DMS53 treated with DMSO at 0.1 percent for 48 hours (cell line): ENCODE measurements around the gene HSPBAP1.
A peak's percentile ranks its signal among the peaks of the same experiment; 100 is the strongest.

Source experiments
- DNase-seq: peaks from one replicate; lab custom pipeline; 2025; ENCODE audit not compliant: unreplicated experiment; lab: John Stamatoyannopoulos, UW

Gene HSPBAP1, protein sequence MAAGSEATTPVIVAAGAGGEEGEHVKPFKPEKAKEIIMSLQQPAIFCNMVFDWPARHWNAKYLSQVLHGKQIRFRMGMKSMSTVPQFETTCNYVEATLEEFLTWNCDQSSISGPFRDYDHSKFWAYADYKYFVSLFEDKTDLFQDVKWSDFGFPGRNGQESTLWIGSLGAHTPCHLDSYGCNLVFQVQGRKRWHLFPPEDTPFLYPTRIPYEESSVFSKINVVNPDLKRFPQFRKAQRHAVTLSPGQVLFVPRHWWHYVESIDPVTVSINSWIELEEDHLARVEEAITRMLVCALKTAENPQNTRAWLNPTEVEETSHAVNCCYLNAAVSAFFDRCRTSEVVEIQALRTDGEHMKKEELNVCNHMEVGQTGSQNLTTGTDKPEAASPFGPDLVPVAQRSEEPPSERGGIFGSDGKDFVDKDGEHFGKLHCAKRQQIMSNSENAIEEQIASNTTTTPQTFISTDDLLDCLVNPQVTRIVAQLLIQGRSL

DNA sequence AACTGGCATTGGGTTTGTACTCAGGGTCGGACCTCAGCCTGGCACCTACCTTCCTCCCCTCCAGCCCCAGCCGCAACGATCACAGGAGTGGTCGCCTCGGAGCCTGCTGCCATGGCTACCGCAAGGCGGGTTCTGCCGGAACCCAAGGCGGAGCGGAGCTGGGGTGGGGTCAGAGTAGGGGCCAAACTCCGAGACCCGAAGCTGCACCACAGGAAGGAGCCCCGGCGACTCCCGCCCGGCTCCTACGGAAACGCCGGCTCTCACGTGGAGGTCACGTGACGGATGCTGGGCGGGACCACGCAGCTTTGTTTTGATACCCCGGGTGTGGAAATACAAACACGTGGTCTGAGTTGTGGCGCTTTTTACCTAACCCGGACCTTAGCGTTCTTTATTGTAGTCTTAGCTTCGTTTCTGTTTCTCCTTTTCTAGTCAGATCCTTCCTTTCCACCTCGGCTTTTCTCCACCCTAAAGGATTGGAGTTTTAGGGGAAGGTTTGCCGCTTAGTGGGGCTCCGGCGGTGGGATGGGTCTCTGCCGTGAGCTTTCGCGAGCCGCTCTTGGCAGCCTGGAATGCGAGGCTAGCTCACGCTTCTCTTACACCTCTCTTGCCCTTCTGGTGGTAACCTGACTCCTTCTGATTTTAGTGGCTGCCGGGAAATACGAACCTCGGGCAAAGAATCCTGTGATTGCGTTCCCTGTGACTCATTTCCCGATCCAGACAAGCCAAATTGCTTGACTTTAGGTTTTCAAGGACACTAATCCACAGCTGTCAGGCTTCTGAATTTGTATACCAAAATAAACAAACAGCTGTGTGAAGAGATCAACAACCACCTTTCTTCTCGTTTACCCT lies at the start of gene HSPBAP1:
Gene HSPBAP1, minus strand, starts transcription at position 264 of the 849 bp plus-strand sequence. Its CDS starts 151 bp downstream, at position 113.
- DNase-seq = no peak

DNA sequence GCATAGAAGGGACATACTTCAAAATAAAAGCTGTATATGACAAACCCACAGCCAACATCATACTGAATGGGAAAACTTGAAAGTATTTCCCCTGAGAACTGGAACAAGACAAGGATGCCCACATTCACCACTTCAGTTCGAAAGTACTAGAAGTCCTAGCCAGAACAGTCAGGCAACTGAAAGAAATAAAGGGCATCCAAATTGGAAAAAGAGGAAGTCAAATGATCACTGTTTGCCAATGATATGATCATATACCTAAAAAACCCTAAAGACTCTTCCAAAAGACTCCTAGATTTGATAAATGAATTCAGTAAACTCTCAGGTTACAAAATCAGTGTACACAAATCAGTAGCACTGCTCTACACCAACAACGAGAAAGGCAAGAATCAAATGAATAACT lies 42.0 kb upstream of the HSPBAP1 start:
- DNase-seq = no peak

GRCh38 chr3:122828281-122828680 lies 34.6 kb upstream of the HSPBAP1 start:
- DNase-seq = no peak

- DNase-seq = no peak
Measured at GRCh38 chr3:122826278-122826677, 32.6 kb upstream of the HSPBAP1 start.

GRCh38 chr3:122825460-122825859 lies 31.8 kb upstream of the HSPBAP1 start:
- DNase-seq = no peak

DNA sequence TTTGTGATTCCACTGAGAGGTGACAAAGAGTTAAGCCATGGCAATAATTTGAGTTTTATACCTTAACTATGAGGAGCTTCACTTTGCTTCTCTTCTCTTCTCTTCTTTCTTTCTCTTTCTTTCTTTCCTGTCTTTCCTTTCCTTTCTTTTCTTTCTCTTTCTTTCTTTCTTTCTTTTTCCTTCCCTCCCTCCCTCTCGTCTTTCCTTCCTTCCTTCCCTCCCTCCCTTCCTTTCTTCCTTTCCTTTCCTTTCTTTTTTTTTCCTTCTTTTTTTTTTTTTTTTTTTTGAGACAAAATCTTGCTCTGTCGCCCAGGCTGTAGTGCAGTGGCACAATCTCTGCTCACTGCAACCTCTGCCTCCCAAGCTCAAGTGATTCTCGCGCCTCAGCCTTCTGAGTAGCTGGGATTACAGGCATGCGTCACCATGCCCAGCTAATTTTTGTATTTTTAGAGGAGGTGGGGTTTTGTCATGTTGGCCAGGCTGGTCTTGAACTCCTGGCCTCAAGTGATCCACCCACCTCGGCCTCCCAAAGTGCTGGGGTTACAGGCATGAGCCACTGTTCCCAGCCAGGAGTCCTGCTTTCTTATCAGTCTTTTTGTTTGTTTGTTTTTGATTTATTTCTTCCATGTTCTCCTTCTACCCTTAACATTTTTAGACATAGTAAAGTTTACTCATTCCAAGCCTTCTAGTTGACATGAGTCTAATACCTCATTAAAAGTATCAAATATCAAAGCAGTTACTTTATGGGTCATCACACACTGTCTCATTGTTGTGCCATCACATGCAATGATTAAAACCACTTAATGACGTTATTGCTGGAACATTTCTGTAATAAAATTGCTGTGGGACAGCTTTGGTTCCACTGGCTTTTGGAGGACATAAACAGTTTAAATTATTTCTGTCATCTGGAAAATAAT lies 31.1 kb upstream of the HSPBAP1 start:
- DNase-seq = no peak

- no peak for DNase-seq
Measured at GRCh38 chr3:122816587-122816986, 23.0 kb upstream of the HSPBAP1 start.

- peak; percentile 43 for DNase-seq
Measured at GRCh38 chr3:122810734-122811133, 17.1 kb upstream of the HSPBAP1 start.

DNA sequence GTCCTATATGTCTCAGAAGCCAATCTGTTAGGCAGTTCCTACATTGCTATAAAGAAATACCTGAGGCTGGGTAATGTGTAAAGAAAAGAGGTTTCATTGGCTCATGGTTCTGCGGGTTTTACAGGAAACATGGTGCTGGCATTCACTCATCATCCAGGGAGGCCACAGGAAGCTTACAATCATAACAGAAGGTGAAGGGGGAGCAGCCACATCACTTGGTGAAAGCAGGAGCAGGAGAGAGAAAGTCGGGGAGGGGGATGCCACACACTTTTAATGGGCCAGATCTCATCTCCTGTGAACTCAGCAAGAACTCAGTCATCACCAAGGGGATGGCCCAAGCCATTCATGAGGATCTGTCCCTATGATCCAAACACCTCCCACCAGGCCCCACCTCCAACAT lies 10.3 kb upstream of the HSPBAP1 start:
- no peak for DNase-seq

GRCh38 chr3:122802323-122802722 lies 8.7 kb upstream of the HSPBAP1 start:
- no peak for DNase-seq

DNA sequence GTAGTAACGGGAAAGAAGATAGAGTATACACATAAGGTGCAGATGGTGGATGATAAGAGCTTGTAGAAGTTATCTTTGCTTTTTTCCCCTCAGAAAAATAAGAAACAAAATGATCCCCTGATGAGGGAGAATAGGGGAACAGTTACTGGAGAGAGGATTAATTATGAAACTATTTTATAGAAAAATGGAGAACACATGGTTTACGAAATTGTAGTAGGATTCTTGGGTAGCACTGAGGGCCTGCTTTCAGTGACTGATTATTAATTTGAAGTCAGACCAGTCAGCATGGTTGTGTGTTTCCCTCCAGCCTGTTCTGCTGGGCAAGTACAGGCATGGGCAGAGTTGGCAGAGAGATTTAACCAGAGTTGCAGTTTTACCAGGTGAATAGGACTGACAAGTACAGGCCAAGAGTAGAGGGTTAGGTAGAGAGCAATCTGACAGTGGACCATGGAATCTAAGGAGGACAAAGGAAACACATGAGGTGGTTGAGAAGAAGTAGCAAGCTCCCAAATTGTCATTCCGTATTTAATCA lies 7.1 kb upstream of the HSPBAP1 start:
- no peak for DNase-seq

DNA sequence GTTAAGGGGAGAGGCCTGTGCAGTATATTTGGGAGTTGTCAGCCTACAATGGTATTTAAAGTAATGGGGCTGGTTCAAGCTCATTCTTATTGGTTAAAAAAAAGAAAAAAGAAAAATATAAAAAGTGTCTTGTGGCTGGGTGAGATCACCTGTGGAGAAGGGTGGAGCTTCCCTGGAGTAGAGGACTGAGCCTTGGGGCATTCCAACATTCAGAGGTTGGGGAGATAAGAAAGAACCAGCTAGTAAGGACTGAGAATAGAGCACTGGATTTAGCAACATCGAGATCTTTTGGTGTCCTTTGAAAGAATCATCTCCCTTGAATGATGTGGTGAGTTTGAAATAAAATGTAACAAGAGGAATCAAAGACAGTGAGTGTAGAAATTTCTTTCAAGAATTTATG lies 6.4 kb upstream of the HSPBAP1 start:
- no peak for DNase-seq

DNA sequence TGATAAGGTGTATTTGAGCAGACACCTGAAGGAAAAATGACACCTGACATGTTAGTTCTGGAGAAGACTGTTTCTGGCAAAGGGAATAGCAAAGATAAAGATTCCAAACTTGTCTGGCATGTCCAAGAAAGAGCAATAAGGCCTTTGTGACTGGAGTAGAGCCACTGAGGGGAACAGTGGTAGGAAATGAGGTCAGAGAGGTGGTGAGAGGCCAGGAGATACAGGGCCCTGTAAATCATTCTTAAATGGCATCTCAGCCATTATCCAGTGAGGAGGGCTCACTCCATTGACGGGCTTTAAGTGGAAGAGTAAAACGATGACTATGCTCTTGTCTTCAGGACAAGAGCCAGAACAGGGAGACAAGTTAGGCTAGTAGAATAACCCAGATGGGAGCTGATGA lies 5.7 kb upstream of the HSPBAP1 start:
- no peak for DNase-seq

GRCh38 chr3:122797291-122797690 lies 3.7 kb upstream of the HSPBAP1 start:
- no peak for DNase-seq

DNA sequence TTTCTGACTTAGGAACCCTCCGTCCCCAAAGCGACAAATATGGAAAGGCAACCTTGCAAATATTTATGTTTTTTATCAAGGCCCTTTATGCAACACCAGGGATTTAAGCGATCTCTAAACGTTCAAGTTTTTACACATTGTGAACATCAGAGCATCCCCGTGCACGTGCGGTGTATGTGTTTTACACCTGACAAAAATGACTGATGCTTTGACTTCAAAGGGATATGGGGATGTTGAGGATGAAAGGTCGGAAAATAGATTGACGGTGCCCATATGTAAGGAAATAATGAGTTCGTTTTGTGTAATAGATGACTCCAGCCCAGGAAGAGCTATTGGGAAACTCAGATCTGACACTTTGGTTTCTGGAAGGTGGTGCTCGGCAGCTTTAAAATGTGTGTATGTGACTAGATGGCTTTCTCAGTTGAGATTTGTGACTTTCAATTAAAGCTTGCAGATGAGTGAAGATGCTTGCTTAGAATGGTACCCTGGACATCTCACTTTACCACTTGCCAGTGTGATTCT lies 2.1 kb upstream of the HSPBAP1 start:
- DNase-seq = no peak

GRCh38 chr3:122794779-122795673 lies 1.4 kb upstream of the HSPBAP1 start, which contains the start of gene SLC49A4:
Gene SLC49A4 (plus strand): TSS chr3:122795069. CDS start chr3:122795193, 124 bp downstream.
- no peak for DNase-seq

GRCh38 chr3:122794483-122794778 lies 800 bp upstream of the HSPBAP1 start:
- no peak for DNase-seq

- DNase-seq = no peak
Measured at GRCh38 chr3:122789585-122790273, 3.9 kb downstream of the HSPBAP1 start.

DNA sequence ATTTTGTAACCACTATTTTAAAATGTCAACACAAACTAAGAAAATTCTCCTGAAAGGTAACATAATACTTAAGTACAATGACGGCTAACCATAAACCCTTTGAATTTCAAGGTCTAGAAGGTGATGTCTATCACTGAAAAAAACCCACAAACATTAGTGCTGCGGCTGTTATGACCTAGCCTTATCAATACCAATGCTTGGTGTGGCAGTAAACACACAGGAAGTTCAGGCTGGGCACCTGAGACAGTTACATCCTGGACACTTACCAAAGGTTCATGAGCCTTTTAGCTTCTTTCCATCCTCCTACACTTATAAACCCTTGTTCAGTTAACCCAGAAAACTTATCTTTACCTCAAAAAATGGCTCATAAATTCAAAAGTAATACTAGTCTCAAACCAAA lies 5.8 kb downstream of the HSPBAP1 start:
- no peak for DNase-seq
